G401 (cell line): ENCODE results near the gene ACIN1. TPM values are rescaled to one million over a fixed set of nuclear protein-coding genes. Genes with fewer than 3 reads are reported as not detected.

Source experiments
- DNase-seq: peaks from one replicate; pipeline ENCODE4 v3.0.0-alpha.2; 2015; ENCODE audit warnings: low spot score
- in situ Hi-C: cut with HindIII; loops from 2 replicates; pipeline ENCODE4 v1.10.0; 2016; ENCODE audit warnings: low sequenced_read_pairs, mixed read lengths
- total RNA-seq: library from RNA; depleted of rRNA; stranded (reverse); fragments of >200 nt; shearing (Covaris generic); gene quantifications from 2 replicates; pipeline ENCODE4 v1.2.3, GENCODE V29; 2014

ACIN1 gene
- total RNA-seq, 1 experiment from 2014 or later: 95.3 TPM

GRCh38 chr14:23125933-23126524, 31.1 kb upstream of the ACIN1 start:
- in situ Hi-C loops: no loop called here
- no peak for DNase-seq

GRCh38 chr14:23125011-23125410, 30.1 kb upstream of the ACIN1 start:
- DNase-seq: no peak
- in situ Hi-C loops: no loop called here

GRCh38 chr14:23124337-23124954, 29.5 kb upstream of the ACIN1 start:
- in situ Hi-C loops: no loop called here
- DNase-seq: no peak

GRCh38 chr14:23123419-23123818, 28.5 kb upstream of the ACIN1 start:
- DNase-seq: no peak
- in situ Hi-C loops: no loop called here

GRCh38 chr14:23122086-23122485, 27.1 kb upstream of the ACIN1 start:
- in situ Hi-C loops: no loop called here
- DNase-seq: no peak

GRCh38 chr14:23121361-23121771, 26.4 kb upstream of the ACIN1 start:
- in situ Hi-C loops: no loop called here

GRCh38 chr14:23120541-23121251, 25.8 kb upstream of the ACIN1 start:
- DNase-seq: peak; percentile 90
- in situ Hi-C loops: no loop called here

More at GRCh38 chr14:23121361-23121771, 26.4 kb upstream of the ACIN1 start:
- peak; percentile 14 for DNase-seq

GRCh38 chr14:23119363-23120327, 24.7 kb upstream of the ACIN1 start:
- in situ Hi-C loops: no loop called here

GRCh38 chr14:23118506-23119362, 23.8 kb upstream of the ACIN1 start, which contains the start of gene CEBPE:
CEBPE (minus strand) TSS chr14:23119255; CDS start chr14:23119091, 164 bp downstream.
- in situ Hi-C loops: no loop called here
- DNase-seq: no peak

More at GRCh38 chr14:23119363-23120327, 24.7 kb upstream of the ACIN1 start:
- no peak for DNase-seq

GRCh38 chr14:23117371-23118020, 22.6 kb upstream of the ACIN1 start:
- in situ Hi-C loops: no loop called here
- DNase-seq: no peak

- in situ Hi-C loops: no loop called here
- no peak for DNase-seq
These were observed 21.0 kb upstream of the ACIN1 start for GRCh38 chr14:23115918-23116317.

- DNase-seq: no peak
- in situ Hi-C loops: no loop called here
These were observed 20.2 kb upstream of the ACIN1 start for GRCh38 chr14:23115039-23115731.

GRCh38 chr14:23114669-23115038, 19.7 kb upstream of the ACIN1 start:
- no peak for DNase-seq
- in situ Hi-C loops: no loop called here

GRCh38 chr14:23114120-23114458, 19.2 kb upstream of the ACIN1 start:
- in situ Hi-C loops: no loop called here
- DNase-seq: no peak

- in situ Hi-C loops: no loop called here
- no peak for DNase-seq
These were observed 18.6 kb upstream of the ACIN1 start for GRCh38 chr14:23113431-23114119.

GRCh38 chr14:23112359-23113178, 17.6 kb upstream of the ACIN1 start:
- no peak for DNase-seq
- in situ Hi-C loops: no loop called here
